PC-3 (cell line): ENCODE results near the gene ILF2. TPM values are rescaled to one million over a fixed set of nuclear protein-coding genes. Genes with fewer than 3 reads are reported as not detected.

ENCODE experiments used
- ATAC-seq: fragments of 200-7000 bp; cut with Tn5 transposase; 2 replicates; pipeline ENCODE4 v1.9.1; 2020; ENCODE audit warnings: mild to moderate bottlenecking, moderate library complexity
- BruUV-seq: library from RNA; stranded (reverse); fragments of 400-500 nt; replicated peaks from 2 replicates; lab custom pipeline; 2021; lab: Mats Ljungman, UMichigan
- CTCF ChIA-PET: fragments of 300-600 bp; sonication (Branson Sonifier 250); formaldehyde crosslinking; loops from one replicate; lab custom pipeline; 2022; ENCODE audit warnings: antibody characterized with exemption; lab: Charles Lee
- POLR2A ChIA-PET: fragments of 300-600 bp; sonication (Branson Sonifier 250); formaldehyde crosslinking; loops from one replicate; lab custom pipeline; 2022; ENCODE audit warnings: antibody characterized with exemption; ENCODE audit not compliant: unreplicated experiment; lab: Charles Lee
- DNase-seq: peaks from one replicate; pipeline ENCODE4 v3.0.0-alpha.2; 2015
- H2AFZ ChIP-seq: fragments of 300-600 bp; sonication (generic); 2 replicates; pipeline ENCODE4 v1.6.0; 2016; ENCODE audit warnings: antibody characterized with exemption, low read length
- H3F3A ChIP-seq: fragments of 300-600 bp; sonication (generic); one replicate; pipeline ENCODE4 v1.6.0; 2017; ENCODE audit warnings: antibody characterized with exemption, low read length, control low read depth, mild to moderate bottlenecking; ENCODE audit not compliant: unreplicated experiment
- H3K27ac ChIP-seq: fragments of 300-600 bp; sonication (generic); 2 replicates; pipeline ENCODE4 v1.5.1; 2016; ENCODE audit warnings: mild to moderate bottlenecking, low read length
- H3K27me3 ChIP-seq: fragments of 300-600 bp; sonication (generic); 2 replicates; pipeline ENCODE4 v1.6.1; 2016; ENCODE audit warnings: low read length, mixed read lengths
- H3K36me3 ChIP-seq: fragments of 300-600 bp; sonication (generic); 2 replicates; pipeline ENCODE4 v1.6.1; 2016; ENCODE audit warnings: low read depth, mixed run types, low read length, mixed read lengths
- H3K4me1 ChIP-seq: fragments of 300-600 bp; sonication (generic); 2 replicates; pipeline ENCODE4 v1.5.1; 2016; ENCODE audit warnings: low read length; ENCODE audit not compliant: insufficient read depth
- H3K4me2 ChIP-seq: fragments of 300-600 bp; sonication (generic); 2 replicates; pipeline ENCODE4 v1.6.0; 2016; ENCODE audit warnings: low read length
- H3K4me3 ChIP-seq: fragments of 300-600 bp; sonication (generic); 2 replicates; pipeline ENCODE4 v1.5.1; 2016; ENCODE audit warnings: mild to moderate bottlenecking, low read length, mixed read lengths
- H3K79me2 ChIP-seq: fragments of 300-600 bp; sonication (generic); 2 replicates; pipeline ENCODE4 v1.6.1; 2017; ENCODE audit warnings: low read length, mixed read lengths
- H3K9ac ChIP-seq: fragments of 300-600 bp; sonication (generic); 2 replicates; pipeline ENCODE4 v1.6.0; 2016; ENCODE audit warnings: mild to moderate bottlenecking, low read length
- H3K9me2 ChIP-seq: fragments of 300-600 bp; sonication (generic); replicated peaks from 2 replicates; pipeline ENCODE4 v1.6.1; 2016; ENCODE audit warnings: mixed run types, low read length, mixed read lengths
- H3K9me3 ChIP-seq: fragments of 300-600 bp; sonication (generic); 2 replicates; pipeline ENCODE4 v1.6.1; 2016; ENCODE audit warnings: low read length, mixed read lengths
- H4K20me1 ChIP-seq: fragments of 300-600 bp; sonication (generic); 2 replicates; pipeline ENCODE4 v1.6.1; 2016; ENCODE audit warnings: low read length, mixed read lengths
- EZH2 ChIP-seq: fragments of 300-600 bp; sonication (generic); IDR thresholded peaks from one replicate; pipeline ENCODE4 v1.6.1; 2017; ENCODE audit warnings: antibody characterized with exemption, mild to moderate bottlenecking, low read length; ENCODE audit not compliant: unreplicated experiment
- EZH2phosphoT487 ChIP-seq: fragments of 300-600 bp; sonication (generic); IDR thresholded peaks from 2 replicates; pipeline ENCODE4 v1.6.1; 2018; ENCODE audit warnings: mild to moderate bottlenecking, antibody characterized with exemption, low read length, borderline replicate concordance
- intact Hi-C: fragments of 100-400 bp; cut with micrococcal nuclease; formaldehyde crosslinking; loops from 2 replicates; pipeline ENCODE4 v1.9.0; 2023
- total RNA-seq: library from RNA; depleted of rRNA; stranded (reverse); fragments of >200 nt; gene quantifications from 2 replicates; pipeline ENCODE4 v1.2.3, GENCODE V29; 2014
- TF ChIP-seq, protein P1 (sequence below): fragments of 300-600 bp; sonication (generic); conservative IDR thresholded peaks from 2 replicates; pipeline ENCODE4 v1.5.1; 2017; ENCODE audit warnings: antibody characterized with exemption, low read depth, mild to moderate bottlenecking, low read length

The ILF2 gene
- total RNA-seq, 1 experiment from 2014 or later = 439 TPM

DNA sequence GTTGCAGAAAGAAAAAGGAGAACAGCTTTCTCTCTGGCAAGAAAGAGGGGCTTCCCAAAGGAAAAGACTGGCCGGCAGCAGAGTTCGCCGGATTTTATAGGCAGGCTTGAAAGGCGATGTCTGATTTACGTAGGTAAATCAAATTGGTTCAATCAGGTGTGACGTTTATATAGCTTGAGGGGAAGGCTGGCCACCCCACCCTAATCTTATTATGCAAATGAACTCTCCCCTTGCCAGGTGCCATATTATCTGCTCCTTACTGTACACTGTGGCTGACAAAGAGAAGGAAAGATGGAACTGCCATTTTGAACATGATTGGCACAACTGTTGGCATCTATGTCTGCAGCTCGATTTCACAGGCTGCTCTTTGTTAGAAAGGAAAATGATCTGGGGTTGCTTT, 40.2 kb upstream of the ILF2 start:
- Histone ChIP-seq H3K79me2 (no peaks in the 10 kb centered on the region), H3F3A (no peaks in the 10 kb centered on the region), H3K4me3 (no peak overlapping the region), H3K9me3 (no peaks in the 10 kb centered on the region), H3K9ac (no peak overlapping the region), H3K4me2 (no peak overlapping the region), H3K27me3 (no peaks in the 10 kb centered on the region), H4K20me1 (no peaks in the 10 kb centered on the region), H3K27ac (no peak overlapping the region), H3K4me1 (peaks cover 9% of the 10 kb centered on the region), H3K9me2 (no peaks in the 10 kb centered on the region), H3K36me3 (no peaks in the 10 kb centered on the region), H2AFZ (peak overlapping the region; percentile 4; the same call in 1 of the 2 replicates)
- intact Hi-C loops = no loop called here
- ChIA-PET POLR2A (no interaction called here), CTCF (no interaction called here)
- TF ChIP-seq, protein P1, sequence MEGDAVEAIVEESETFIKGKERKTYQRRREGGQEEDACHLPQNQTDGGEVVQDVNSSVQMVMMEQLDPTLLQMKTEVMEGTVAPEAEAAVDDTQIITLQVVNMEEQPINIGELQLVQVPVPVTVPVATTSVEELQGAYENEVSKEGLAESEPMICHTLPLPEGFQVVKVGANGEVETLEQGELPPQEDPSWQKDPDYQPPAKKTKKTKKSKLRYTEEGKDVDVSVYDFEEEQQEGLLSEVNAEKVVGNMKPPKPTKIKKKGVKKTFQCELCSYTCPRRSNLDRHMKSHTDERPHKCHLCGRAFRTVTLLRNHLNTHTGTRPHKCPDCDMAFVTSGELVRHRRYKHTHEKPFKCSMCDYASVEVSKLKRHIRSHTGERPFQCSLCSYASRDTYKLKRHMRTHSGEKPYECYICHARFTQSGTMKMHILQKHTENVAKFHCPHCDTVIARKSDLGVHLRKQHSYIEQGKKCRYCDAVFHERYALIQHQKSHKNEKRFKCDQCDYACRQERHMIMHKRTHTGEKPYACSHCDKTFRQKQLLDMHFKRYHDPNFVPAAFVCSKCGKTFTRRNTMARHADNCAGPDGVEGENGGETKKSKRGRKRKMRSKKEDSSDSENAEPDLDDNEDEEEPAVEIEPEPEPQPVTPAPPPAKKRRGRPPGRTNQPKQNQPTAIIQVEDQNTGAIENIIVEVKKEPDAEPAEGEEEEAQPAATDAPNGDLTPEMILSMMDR = no peak
- TF ChIP-seq EZH2 (no peak), EZH2phosphoT487 (no peak)
- ATAC-seq = no peak
- no peak for DNase-seq
- no TSS peak for BruUV-seq

GRCh38 chr1:153705484-153705883, 34.7 kb upstream of the ILF2 start:
- intact Hi-C loops = no loop called here

GRCh38 chr1:153699768-153700167, 29.0 kb upstream of the ILF2 start:
- POLR2A ChIA-PET = no interaction called here
- BruUV-seq = no TSS peak
- ATAC-seq (no peak), DNase-seq (no peak)
- H2AFZ ChIP-seq = no peak overlapping the region
- H4K20me1 ChIP-seq = no peaks in the 10 kb centered on the region
- TF ChIP-seq, protein P1 = no peak
- no peak for TF ChIP-seq EZH2
- TF ChIP-seq EZH2phosphoT487 = no peak
- H3K79me2 ChIP-seq = no peaks in the 10 kb centered on the region
- H3K27me3 ChIP-seq = no peaks in the 10 kb centered on the region
- intact Hi-C loops = no loop called here
- CTCF ChIA-PET = no interaction called here
- H3K4me3 ChIP-seq = no peak overlapping the region
- no peaks in the 10 kb centered on the region for H3K36me3 ChIP-seq
- no peaks in the 10 kb centered on the region for H3K9me3 ChIP-seq
- peaks cover 13% of the 10 kb centered on the region for H3K4me1 ChIP-seq
- no peaks in the 10 kb centered on the region for H3K9me2 ChIP-seq
- no peak overlapping the region for H3K4me2 ChIP-seq
- H3K27ac ChIP-seq = no peak overlapping the region
- no peak overlapping the region for H3K9ac ChIP-seq
- no peaks in the 10 kb centered on the region for H3F3A ChIP-seq

More at GRCh38 chr1:153705484-153705883, 34.7 kb upstream of the ILF2 start:
- no peak overlapping the region for H3K4me3 ChIP-seq
- no peak overlapping the region for H2AFZ ChIP-seq
- no peaks in the 10 kb centered on the region for H3K36me3 ChIP-seq
- no peaks in the 10 kb centered on the region for H3K79me2 ChIP-seq
- H4K20me1 ChIP-seq = no peaks in the 10 kb centered on the region
- no peak for TF ChIP-seq EZH2phosphoT487
- TF ChIP-seq, protein P1 = no peak
- TF ChIP-seq EZH2 = no peak
- POLR2A ChIA-PET = interaction anchor here (0.6 kb wide), 1 partner anchor 33 kb away, joined by 14 read pairs; no protein-coding TSS in a partner anchor
- peaks cover 9% of the 10 kb centered on the region for H3K4me1 ChIP-seq
- no peaks in the 10 kb centered on the region for H3K9me2 ChIP-seq
- H3K9ac ChIP-seq = no peak overlapping the region
- no peak overlapping the region for H3K27ac ChIP-seq
- BruUV-seq = no TSS peak
- CTCF ChIA-PET = no interaction called here
- DNase-seq (no peak), ATAC-seq (no peak)
- no peaks in the 10 kb centered on the region for H3F3A ChIP-seq
- H3K4me2 ChIP-seq = no peak overlapping the region
- no peaks in the 10 kb centered on the region for H3K9me3 ChIP-seq
- H3K27me3 ChIP-seq = no peaks in the 10 kb centered on the region
